NOMO-1 treated with DMSO at 0.1 percent for 48 hours (cell line): Measurements from ENCODE around the gene KCNMA1.
"Not testable (repeated sequence)": the region's sequence is repeated elsewhere in the genome, so short reads cannot be mapped to it uniquely, and the experiment has no call there.

ENCODE experiments used
- DNase-seq: peaks from one replicate; lab custom pipeline; 2025; ENCODE audit not compliant: unreplicated experiment; lab: John Stamatoyannopoulos, UW

Gene KCNMA1

DNA sequence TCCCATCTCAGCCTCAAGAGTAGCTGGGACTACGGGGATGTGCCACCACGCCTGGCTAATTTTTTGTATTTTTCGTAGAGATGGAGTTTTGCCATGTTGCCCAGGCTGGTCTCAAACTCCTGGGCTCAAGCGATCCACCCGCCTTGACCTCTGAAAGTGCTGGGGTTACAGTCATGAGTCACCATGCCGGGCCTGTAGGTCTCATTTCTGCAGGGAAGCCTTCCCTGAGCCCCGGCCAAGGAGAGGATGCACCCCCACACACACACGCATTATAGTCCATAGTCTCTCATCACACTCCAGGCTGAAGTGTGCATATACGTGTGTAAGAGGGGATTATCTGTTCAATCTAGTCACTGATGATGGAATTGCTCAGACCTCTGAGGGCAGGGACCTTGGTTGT, 29.3 kb downstream of the KCNMA1 start:
- no peak for DNase-seq

DNA sequence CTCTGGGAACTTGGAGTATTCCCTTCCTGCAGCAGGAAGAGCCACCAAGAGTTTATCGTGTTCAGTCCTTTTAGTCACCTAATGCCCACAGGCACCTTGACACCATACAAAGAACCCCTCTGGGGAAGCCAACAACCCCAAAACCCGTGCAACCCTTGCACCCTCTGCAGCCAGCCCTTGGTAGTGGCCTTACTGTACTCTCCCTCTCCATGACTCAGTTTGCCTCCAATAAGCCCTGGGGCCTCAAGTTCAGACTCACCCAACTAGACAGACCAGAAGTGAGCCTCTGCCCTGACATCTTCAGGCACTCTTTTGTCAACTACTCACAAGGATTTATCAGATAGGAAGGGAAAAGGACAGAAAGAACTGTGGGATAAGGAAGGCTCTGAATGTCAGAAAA, 30.9 kb downstream of the KCNMA1 start:
- no peak for DNase-seq

DNA sequence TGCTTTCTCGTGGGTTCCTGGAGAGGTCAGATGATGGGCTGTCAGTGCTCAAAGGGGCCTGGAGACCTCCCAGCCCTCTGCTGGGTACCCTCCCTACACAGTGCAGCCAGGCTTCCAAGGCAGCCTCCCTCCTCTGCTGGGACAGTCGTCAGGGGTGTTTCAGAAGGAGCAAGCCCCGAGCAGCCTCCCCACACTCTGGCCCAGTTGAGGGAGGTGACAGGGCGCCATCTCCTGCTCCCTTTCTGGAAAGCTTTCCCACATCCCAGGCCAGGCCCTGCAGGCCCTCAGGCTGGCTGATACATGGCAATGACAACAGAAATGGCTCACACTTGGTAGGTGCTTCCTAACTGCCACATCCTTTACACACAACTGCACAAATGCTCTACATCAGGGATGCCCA, 32.1 kb downstream of the KCNMA1 start:
- DNase-seq: no peak

DNA sequence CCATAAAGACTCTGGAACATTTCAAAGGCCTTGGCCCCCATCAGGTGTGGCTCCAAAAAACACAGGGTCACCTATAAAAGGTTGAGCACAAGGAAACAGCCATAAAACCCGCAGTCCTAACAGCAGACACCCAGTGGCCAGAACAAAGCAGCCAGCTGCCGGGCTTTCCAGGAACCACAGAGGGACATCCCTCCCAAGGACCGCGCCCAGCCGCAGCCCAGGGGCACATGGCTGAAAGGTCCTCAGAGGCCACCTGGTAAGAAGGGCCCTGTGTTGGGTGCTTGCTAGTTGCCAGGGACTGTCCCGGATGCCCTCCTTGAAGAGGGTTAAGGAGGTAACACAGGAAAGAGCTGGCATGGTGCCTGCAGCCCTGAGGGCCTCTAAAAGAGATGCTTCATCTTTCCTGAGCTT, 32.7 kb downstream of the KCNMA1 start:
- no peak for DNase-seq

DNA sequence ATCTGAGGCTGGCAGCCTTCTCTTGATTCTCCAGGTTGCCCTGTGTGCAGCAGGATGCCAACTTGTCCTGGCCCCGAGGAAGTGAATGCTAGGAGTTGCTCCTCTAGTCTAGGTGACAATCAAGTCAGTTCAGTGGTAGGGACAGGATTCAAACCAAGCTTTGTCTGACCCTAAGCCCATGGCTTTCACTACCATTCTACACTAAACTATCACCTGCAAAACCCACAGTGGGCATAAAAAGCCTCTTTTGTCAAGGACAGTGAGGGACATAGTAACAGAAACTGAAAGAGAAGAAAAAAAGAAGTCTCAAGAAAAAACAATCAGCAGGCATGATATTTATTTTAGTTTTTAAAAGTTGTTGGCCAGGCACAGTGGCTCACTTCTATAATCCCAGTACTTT, 33.5 kb downstream of the KCNMA1 start:
- DNase-seq: no peak

DNA sequence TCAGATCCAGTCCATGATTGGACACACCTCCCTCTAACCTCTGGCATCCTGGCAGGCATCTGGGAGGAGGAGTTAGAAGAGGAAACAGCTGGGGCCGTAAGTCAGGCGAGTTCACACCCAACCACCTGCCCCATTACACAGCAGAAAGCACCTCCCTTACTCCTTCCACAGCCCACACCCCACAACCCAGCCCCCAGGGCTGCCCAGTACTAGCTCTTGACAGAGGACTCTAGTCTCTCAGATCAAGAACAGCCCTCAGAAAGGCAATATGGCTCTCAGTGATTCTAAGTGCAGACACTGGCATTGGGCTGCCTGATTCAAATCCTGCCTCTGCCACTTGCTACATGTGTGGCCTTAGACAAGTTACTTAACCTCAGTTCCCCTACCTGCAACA, 34.1 kb downstream of the KCNMA1 start:
- peak; percentile 36 for DNase-seq

DNA sequence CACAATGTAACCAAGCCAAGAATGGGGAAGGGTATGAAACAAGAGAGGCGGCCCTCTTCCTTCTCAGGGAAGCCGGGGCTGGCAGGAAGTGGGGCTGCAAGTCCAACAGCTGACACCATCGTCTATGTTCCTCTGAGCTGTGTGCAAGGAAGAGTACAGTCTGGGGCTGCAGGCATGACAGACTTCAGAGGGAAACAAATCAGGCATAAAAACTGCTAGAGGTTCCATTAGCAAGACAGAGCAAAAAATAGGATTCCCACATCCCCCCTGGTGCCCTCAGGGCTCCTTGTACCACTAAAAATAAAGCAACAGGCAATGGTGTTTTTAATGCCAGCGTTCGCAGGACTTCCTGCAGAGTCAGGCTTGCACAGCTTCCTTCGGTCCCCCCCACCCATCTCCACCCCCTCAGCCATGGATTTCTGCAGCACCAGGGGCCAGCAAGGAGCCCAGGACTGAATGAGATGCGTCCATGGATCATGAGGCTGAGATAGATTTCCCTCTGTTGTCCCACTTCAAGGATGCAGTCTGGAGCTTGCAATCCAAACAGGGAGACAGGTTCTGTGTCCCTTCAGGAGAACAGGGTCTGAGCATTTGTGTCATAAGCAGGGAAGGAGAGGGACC, 34.6 kb downstream of the KCNMA1 start:
- DNase-seq: peak; percentile 21

DNA sequence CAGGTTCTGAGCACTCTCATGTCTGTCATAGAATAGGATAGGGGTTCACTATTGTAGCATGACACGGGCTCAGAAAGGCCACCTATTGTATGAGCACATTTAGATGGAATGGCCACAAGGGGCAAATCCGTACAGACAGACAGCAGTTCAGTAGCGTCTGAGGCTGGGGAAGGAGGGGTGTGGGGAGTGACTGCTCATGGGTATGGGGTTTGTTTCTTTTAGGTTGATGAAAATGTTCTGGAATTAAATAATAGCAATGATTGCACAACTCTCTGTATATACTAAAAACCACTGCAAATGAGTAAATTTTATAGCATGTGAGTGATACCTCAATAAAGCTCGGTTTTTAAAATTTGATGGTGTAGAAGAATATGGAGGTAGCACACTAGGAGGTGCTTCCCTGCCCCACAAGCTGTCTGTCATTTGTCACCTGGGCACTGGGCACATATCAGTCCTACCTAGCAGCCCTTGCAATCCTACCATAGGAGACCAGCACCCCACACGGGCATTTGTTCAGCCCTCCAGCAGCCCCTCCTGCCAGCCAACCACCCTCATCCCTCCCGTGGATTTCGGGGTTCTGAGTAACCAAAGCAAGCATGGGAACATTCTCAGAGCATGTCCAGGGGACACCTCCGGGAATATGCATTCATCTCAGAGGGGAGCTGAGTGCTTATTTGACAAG, 35.2 kb downstream of the KCNMA1 start:
- no peak for DNase-seq

DNA sequence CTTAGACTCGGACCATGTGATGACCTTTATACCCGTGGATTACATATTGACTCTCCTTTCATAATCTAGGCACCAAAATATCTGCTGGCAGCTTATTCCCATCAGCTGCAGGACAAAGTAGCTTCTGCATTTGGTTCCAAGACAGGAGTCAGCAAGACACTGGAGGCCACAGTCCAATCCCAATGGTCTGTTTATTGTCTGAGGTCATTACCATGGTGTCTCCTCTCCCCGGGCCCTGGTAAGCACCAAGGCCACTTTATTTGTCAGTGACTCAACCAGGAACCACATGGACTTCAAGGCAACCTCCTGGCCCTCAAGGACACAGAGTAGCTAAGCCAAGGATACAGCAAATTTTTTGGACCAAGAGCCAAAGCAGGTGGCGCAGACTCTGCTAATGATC, 36.1 kb downstream of the KCNMA1 start:
- no peak for DNase-seq

DNA sequence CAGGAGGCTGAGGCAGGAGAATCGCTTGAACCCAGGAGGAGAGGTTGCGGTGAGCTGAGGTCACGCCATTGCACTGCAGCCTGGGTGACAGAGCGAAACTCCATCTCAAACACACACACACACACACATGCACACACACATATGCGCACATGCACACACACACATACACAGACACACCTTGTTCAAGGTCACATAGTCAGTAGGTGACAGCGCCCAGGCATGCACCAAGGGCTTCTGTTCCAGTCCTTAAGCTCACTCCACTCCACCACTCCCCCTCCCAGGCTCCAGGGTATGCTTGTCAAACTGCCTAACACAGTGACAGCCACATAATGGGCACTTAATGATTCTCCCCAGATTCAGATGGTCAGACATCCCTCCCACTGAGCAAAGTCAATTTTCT, 37.0 kb downstream of the KCNMA1 start:
- no peak for DNase-seq

DNA sequence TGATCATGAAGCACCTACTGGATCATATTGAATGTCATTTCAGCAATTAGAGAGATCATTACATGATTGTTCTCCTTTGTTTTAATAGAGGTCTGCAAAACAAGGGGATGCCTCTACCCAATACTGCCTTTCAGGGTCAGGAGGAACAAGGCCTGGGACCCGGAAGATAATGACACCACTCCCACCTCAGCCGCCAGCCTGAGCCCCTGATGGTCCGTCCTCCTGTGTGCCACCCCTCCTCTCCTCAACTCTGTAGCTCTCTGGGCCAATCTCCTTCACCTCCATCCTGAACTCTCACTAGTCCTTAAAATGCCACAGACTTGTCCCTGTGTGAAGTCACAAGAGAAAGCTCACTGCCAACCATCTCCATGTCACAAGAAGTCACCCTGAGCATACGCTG, 38.0 kb downstream of the KCNMA1 start:
- no peak for DNase-seq

DNA sequence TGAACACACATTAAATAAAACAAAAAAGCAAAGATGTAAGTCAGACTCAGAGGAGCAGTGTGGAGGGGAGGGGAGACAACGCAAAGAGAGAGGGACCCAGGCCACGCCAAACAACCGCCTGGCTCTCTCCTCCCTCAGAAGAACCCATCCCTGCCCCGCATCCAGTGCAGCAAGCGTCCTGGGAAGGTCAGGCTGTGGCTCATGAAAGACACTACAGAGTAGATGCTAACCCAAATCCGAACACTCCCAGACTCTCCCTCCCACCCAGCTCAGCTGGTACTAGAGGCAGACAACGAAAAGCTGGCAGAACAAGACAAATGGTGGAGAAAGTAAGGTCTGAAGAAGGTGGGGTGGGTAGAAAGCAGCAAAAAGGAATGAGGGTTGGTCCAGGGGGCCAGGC, 39.0 kb downstream of the KCNMA1 start:
- no peak for DNase-seq

DNA sequence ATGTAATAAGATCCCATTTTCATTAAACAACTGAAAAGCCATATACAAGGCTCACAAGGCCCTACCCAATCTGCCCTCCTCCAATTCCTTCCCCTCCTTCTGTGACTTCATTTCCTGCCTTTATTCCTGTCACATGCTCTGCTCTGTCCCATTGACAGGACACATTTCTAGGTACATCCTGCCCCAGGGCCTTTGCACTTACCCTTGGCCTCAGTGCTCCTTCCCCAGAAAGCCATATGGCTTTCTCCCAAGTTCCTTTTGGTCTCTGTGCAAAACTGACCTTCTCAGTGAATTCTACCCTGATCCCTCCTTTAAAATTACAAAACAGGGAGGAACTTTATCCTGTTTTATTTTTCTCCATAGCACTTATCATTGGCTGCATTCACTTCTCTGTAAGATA, 40.0 kb downstream of the KCNMA1 start:
- DNase-seq: no peak

DNA sequence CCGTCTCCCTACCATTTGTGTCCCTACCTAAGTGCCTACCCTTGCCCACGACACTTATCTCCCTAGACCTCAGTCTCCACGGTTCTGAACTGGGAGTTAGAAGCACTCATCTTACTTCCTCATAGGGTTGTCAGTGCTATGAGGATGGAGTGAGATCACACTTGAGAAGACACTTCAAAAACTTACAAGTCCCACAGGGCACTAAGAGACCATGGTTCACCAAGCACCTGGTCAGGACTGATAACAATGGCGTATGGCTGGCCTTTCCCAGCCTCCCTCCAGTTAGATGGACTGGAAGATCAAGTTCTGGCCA, 43.2 kb downstream of the KCNMA1 start:
- DNase-seq: no peak

DNA sequence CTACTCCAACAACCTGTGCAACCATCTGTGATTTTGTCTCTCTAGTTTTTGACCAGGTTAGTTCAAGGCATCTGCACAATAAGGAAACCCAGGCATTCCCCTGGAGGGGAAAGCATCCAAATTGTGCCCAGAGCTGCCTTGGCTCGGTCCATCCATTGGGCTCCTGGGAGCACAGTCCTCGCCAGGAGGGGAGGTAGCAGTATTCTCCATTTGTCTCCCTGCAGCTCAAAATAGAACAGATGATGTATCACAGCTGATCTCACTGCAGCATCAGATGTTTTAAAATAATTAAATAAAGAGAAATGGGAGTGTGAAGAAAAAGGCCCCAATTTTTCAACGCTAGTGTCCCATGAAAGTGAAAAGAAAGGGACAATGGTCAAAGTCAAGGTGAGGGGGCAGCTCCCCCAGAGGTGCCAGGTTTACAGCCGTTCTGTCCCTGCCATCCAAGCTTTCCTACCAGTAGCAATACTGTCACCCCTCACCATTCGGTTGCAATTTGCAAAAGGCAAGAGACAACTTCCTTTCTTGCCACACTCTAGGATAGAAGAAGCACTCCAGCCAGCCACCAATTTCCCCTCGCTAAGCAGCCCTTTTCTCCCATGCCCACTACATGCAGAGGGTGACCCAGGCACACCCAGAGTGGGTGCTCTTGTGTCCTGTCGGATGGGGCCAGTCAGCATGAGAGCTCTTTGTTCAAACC, 43.7 kb downstream of the KCNMA1 start:
- peak; percentile 14 for DNase-seq

DNA sequence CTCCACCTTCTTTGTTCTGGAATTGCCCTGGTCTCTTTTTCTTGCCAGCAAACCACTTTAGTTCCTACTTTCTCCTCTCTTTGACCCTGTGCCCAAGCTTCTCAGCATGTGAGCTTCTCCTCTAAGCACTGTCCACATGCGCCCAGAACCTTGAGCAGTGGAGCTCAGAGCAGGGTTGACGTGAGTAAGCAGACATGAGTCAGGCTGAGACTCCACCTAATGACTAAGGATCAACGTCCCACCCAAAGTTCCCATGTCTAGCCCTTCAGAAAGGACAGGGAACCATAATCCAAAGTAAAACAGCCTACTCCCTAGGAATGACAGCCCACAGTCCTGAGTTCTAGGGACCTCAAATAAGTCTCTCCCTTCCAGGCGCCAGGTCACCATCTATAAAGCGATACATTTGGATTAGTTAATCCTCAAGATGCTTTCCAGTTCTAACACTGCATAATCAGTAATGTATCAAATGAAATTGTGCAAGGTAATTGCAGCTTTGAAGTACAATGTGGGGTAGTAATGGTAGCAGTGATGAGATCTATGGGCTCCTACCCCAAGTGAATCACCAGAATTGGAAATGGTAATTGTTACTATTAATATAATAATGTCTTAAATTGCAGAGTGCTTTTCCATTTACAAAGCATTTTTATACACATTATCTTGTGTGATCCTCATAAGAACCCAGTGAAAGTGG, 44.5 kb downstream of the KCNMA1 start:
- no peak for DNase-seq

DNA sequence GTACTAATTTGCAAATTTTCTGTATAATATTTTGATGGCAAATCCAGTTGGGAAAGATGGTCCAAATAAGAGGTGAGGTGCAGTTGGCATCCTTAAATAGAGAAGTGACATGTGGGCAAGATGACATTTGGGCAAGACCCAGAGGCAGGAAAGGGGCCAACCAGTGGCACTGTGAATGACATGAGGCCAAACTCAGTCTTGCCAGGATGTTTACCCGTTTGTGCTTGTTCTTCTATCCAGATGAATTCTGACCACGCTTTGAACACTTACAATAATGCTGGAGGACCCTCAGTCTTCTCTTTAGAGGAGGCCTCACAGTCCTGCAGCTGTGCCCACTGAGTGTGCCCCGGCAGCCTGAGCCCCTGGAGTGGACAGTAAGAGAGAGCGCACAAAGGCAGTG, 45.1 kb downstream of the KCNMA1 start:
- DNase-seq: no peak

DNA sequence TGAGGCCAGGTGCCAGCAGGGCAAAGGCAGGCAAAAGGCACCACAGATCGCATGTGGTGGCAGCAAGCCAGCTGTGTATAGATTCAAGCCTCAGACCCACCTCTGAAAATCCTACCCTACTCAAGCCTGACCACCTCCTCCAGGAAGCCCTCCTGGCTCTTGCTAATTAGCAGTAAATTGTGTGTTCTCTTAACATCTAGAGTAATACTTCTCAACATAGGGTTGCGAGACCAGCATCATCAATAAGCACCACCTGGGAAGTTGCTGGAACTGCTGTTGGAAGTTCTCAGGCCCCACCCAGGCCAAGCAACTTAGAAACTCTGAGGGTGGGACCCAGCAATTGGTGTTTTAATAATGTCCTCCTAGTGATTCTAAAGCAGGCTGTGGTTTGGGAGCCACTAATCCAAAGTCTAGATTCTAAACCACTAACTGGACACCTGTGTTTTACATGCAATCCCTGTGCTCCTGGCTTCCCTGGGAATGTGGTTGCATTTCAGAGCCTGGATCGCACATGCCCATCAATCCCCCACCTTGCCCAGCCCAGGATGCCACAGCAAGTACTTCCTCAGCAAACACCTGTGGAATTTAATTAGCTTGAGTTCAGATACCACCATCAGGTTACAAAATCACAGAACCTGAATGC, 46.2 kb downstream of the KCNMA1 start:
- no peak for DNase-seq

DNA sequence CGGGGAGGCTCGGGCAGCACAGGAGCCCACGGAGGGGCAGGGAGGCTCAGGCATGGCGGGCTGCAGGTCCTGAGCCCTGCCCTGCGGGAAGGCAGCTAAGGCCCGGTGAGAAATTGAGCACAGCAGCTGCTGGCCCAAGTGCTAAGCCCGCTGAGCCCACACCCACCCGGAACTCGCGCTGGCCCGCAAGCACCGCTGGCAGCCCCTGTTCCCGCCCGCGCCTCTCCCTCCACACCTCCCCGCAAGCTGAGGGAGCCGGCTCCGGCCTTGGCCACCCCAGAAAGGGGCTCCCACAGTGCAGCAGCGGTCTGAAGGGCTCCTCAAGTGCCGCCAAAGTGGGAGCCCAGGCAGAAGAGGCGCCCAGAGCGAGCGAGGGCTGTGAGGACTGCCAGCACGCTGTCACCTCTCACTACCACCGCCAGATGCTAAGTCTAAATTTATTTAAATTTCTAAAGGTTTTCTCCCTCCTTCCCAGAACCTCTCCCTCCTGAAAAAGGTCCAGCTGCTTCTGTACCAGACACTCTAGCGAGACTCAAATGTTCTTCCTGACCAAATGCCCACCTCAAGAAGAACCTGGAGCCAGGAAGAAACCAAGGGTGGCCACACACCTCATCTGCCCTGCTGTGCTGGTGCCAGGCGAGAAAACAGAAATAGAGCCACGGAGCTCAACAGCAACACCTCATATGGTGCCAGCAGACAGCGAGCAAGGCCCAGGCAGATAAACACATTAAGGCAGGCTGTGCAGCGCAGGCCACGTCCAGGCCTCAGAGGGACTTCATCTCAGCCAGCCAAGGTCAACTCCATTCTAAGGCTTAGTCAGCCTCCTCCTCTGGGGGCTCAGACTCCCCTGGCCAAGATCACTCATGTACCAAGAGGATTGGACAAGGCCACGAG, 47.0 kb downstream of the KCNMA1 start:
- no peak for DNase-seq

DNA sequence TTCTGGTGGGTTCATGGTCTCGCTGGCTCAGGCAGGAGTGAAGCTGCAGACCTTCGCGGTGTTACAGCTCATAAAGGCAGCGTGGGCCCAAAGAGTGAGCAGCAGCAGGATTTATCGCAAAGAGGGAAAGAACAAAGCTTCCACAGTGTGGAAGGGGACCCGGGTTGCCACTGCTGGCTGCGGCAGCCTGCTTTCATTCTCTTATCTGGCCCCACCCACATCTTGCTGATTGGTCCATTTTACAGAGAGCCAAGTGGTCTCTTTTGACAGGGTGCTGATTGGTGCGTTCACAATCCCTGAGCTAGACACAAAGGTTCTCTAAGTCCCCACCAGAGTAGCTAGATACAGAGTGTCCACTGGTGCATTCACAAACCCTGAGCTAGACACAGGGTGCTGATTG, 47.9 kb downstream of the KCNMA1 start:
- DNase-seq: not testable (repeated sequence)

DNA sequence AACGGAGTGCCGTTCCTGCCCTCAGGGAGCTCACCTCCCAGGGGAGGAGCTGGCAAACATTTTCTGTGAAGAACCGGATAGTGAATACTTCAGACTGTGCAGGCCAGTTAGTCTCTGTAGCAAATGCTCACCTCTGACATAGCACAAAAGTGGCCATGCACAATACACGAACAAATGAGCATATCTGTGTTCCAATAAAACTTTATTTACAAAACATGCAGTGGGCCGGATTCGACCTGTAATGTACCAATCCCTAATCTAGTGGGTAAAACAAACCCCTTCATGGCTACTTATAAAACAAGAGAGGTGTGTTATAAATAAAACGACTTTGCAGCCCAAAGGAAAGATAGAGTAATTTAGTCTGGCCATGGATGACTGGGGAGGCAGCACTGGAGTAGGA, 48.7 kb downstream of the KCNMA1 start:
- DNase-seq: no peak
